Epithelial cell of proximal tubule (primary cell): Measurements from ENCODE around the gene SLC5A6. TPM values are rescaled to one million over a fixed set of nuclear protein-coding genes. Genes with fewer than 3 reads are reported as not detected.

ENCODE experiments used
- DNase-seq: peaks from one replicate; pipeline ENCODE4 v3.0.0-alpha.2; 2011; ENCODE audit warnings: low read depth
- H3K4me3 ChIP-seq: 2 replicates; pipeline ENCODE4 v1.5.1; 2011; ENCODE audit warnings: low read depth, mild to moderate bottlenecking, low read length
- total RNA-seq: library from RNA; depleted of rRNA; stranded (reverse); fragments of >200 nt; gene quantifications from 2 replicates; pipeline ENCODE4 v1.2.3, GENCODE V29; 2015
- TF ChIP-seq, protein P1 (sequence below): conservative IDR thresholded peaks from 2 replicates; pipeline ENCODE4 v1.5.1; 2012; ENCODE audit warnings: low read depth, mild to moderate bottlenecking, low read length

SLC5A6 gene
- total RNA-seq, 1 donor from 2014 or later: 51.5 TPM

DNA sequence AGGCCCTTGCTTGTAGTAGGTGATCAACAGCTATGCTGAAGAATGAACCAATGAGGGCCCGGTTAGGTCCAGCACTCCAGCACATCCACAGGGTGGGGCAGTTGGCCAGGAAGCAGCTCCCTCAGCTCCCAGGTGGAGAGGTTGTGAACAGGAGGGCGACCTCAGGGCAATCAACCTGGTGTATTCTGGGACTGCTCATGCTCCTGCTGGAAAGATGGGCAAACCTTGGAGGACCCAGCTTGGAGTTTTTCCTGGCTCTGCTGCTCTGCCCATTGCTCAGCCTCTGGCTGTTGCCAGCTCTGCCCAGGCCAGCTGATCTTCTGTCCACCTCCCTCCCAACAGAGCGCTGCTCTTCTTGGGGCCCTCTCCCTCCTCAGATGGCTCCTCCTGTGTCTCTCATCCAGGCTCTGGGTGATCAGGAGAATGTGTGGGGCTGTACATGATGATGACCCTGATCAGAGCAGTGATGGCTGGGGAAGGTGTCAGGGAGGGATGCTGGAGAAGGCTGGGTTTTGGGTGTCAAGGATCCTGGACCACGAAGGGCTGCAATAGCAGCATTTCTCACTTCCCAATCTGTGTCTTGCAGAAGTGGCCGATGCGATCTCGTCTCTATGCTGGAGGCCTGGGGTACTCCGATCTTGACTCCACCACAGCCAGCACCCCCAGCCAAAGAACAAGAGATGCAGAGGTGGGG lies 59.8 kb downstream of the SLC5A6 start:
- no peak overlapping the region for H3K4me3 ChIP-seq
- DNase-seq: no peak
- TF ChIP-seq, protein P1, sequence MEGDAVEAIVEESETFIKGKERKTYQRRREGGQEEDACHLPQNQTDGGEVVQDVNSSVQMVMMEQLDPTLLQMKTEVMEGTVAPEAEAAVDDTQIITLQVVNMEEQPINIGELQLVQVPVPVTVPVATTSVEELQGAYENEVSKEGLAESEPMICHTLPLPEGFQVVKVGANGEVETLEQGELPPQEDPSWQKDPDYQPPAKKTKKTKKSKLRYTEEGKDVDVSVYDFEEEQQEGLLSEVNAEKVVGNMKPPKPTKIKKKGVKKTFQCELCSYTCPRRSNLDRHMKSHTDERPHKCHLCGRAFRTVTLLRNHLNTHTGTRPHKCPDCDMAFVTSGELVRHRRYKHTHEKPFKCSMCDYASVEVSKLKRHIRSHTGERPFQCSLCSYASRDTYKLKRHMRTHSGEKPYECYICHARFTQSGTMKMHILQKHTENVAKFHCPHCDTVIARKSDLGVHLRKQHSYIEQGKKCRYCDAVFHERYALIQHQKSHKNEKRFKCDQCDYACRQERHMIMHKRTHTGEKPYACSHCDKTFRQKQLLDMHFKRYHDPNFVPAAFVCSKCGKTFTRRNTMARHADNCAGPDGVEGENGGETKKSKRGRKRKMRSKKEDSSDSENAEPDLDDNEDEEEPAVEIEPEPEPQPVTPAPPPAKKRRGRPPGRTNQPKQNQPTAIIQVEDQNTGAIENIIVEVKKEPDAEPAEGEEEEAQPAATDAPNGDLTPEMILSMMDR: no peak

DNA sequence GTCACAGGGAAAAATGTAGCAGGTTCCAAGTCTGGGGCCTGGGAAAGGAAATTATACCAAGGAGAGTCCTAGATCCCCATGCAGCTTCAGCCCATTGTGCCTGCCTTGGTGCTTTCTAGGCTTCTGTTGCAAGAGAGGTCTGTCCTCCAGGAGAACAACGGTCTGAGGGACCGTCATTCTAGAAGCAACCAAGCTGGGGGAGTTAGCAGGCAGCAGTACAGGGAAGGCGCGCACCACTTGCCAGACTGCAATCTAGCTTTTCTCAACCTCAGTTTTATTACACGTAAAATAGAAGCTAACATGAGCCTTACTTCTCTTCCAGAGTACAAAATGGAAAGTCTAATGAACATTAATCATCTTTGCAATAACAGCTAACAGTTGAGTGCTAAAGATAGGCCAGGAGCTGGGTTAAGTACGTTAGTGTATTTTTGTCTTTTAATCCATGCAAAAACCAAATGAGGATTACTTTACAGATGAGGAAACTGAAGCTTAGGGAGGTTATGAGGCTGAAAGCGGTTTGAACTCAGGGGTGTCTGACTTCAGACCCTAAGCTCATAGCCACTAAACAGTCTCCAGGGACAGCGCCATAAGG lies 61.3 kb downstream of the SLC5A6 start:
- DNase-seq: no peak
- H3K4me3 ChIP-seq: no peak overlapping the region
- TF ChIP-seq, protein P1: no peak

Other genes with a start within 250 kb of the SLC5A6 start
- gene MAPRE3, start 241.6 kb downstream of the SLC5A6 start, total RNA-seq: 0.72 and 1.6 TPM in 2 replicates
- 11.2 and 20.1 TPM in 2 replicates for gene TMEM214, start 179.3 kb downstream of the SLC5A6 start, total RNA-seq
- 17.0 and 21.8 TPM in 2 replicates for gene AGBL5, start 160.6 kb downstream of the SLC5A6 start, total RNA-seq
- gene OST4, start 140.6 kb downstream of the SLC5A6 start, total RNA-seq: 283 and 454 TPM in 2 replicates
- gene EMILIN1, start 133.7 kb downstream of the SLC5A6 start, total RNA-seq: 0.80 and 2.1 TPM in 2 replicates
- 5.5 and 6.1 TPM in 2 replicates for gene KHK, start 125.5 kb downstream of the SLC5A6 start, total RNA-seq
- gene CGREF1, start 93.1 kb downstream of the SLC5A6 start, total RNA-seq: 1.0 and 2.3 TPM in 2 replicates
- not detected in 2 replicates for gene ABHD1, start 88.5 kb downstream of the SLC5A6 start, total RNA-seq
- gene PREB, start 77.6 kb downstream of the SLC5A6 start, total RNA-seq: 53.3 and 77.1 TPM in 2 replicates
- not detected in 2 replicates for gene PRR30, start 72.9 kb downstream of the SLC5A6 start, total RNA-seq
- not detected in 2 replicates for gene TCF23, start 63.3 kb downstream of the SLC5A6 start, total RNA-seq
- 90.3 and 143 TPM in 2 replicates for gene ATRAID, start 227 bp downstream of the SLC5A6 start, total RNA-seq
- 62.8 and 65.8 TPM in 2 replicates for gene CAD, start 5.1 kb upstream of the SLC5A6 start, total RNA-seq
- gene SLC30A3, start 50.8 kb upstream of the SLC5A6 start, total RNA-seq: 0.29 TPM in 1 of 2 replicates, not detected in the other
- gene DNAJC5G, start 63.2 kb upstream of the SLC5A6 start, total RNA-seq: not detected in 2 replicates
- gene TRIM54, start 70.2 kb upstream of the SLC5A6 start, total RNA-seq: 1.5 TPM in 1 of 2 replicates, not detected in the other
- gene UCN, start 96.2 kb upstream of the SLC5A6 start, total RNA-seq: not detected in 2 replicates
- 71.3 and 76.5 TPM in 2 replicates for gene MPV17, start 110.8 kb upstream of the SLC5A6 start, total RNA-seq
- gene GTF3C2, start 144.5 kb upstream of the SLC5A6 start, total RNA-seq: 37.4 and 61.7 TPM in 2 replicates
- 35.5 and 43.3 TPM in 2 replicates for gene EIF2B4, start 158.1 kb upstream of the SLC5A6 start, total RNA-seq
- 64.6 and 121 TPM in 2 replicates for gene SNX17, start 158.3 kb upstream of the SLC5A6 start, total RNA-seq
- 5.6 and 9.5 TPM in 2 replicates for gene ZNF513, start 168.5 kb upstream of the SLC5A6 start, total RNA-seq
- 135 and 228 TPM in 2 replicates for gene PPM1G, start 197.3 kb upstream of the SLC5A6 start, total RNA-seq
- gene NRBP1, start 216.4 kb upstream of the SLC5A6 start, total RNA-seq: 60.2 and 77.1 TPM in 2 replicates
- gene KRTCAP3, start 230.1 kb upstream of the SLC5A6 start, total RNA-seq: 10.0 and 20.5 TPM in 2 replicates